Measurements from ENCODE around the gene CCDC117. TPM values are rescaled to one million over a fixed set of nuclear protein-coding genes. Genes with fewer than 3 reads are reported as not detected.
"Not testable (repeated sequence)": the region's sequence is repeated elsewhere in the genome, so short reads cannot be mapped to it uniquely, and the experiment has no call there.

Gene CCDC117
- total and polyA plus RNA-seq, 7 donors = 9.6 to 33.2 (median 23.9) TPM

DNA sequence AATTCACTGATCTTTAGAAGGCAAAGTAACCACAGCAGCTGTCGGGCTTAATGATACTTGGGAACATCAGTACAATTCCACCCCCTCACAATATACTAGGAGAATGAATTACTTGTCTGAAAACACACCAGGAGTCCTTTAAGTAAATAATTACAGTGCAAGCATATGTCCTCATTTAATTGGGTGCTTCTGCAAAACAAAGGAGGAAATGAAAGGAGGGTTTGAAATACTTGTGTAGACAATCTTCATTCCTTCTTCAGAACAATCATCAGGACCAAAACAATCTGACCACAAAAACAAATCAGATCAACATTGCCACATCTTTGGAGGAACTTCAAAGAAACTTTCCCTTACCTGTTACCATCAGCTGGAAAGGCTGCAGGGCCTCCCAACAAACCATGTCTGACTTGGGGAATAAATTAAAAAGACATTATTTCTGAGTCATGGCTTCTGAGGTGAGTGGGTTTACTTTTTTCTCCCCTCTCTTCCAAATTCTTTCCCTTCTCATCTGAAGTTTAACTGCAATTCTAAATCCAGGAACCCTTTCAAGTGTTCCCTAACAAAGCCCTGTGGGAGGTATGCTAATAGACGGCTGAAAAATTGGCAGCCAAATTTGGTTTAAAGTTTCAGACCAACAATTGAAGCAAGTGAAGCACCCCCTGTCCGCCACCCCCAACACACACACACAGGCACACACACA is 12.5 kb upstream of the CCDC117 start:
- intact Hi-C loops (cut with DNase I) = no loop called here
- H3K9me3 ChIP-seq = no peaks in the 10 kb centered on the region

DNA sequence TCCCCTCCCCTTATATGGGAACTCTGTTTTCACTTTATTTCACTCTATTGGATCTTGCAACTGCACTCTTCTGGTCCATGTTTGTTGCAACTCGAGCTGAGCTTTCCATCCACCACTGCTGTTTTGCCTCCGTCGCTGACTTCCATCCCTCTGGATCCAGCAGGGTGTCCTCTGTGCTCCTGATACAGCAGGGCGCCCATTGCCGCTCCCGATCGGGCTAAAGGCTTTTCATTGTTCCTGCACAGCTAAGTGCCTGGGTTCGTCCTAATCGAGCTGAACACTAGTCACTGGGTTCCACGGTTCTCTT is 11.1 kb upstream of the CCDC117 start:
- H3K27me3 ChIP-seq = no peaks in the 10 kb centered on the region
- no peak overlapping the region for H3K27ac ChIP-seq
- no peaks in the 10 kb centered on the region for H3K9me3 ChIP-seq
- no peaks in the 10 kb centered on the region for H3K36me3 ChIP-seq
- WGBS, 2 donors = 95 to 96% methylated on average over 10 of the region's 10 CpGs
- H3K4me1 ChIP-seq = no peaks in the 10 kb centered on the region
- TF ChIP-seq POLR2AphosphoS5 (IDR thresholded peaks at IDR 0.05) (no peak), POLR2A (IDR thresholded peaks at IDR 0.05) (no peak), EP300 (IDR thresholded peaks at IDR 0.05) (no peak)
- TF ChIP-seq, protein P1, sequence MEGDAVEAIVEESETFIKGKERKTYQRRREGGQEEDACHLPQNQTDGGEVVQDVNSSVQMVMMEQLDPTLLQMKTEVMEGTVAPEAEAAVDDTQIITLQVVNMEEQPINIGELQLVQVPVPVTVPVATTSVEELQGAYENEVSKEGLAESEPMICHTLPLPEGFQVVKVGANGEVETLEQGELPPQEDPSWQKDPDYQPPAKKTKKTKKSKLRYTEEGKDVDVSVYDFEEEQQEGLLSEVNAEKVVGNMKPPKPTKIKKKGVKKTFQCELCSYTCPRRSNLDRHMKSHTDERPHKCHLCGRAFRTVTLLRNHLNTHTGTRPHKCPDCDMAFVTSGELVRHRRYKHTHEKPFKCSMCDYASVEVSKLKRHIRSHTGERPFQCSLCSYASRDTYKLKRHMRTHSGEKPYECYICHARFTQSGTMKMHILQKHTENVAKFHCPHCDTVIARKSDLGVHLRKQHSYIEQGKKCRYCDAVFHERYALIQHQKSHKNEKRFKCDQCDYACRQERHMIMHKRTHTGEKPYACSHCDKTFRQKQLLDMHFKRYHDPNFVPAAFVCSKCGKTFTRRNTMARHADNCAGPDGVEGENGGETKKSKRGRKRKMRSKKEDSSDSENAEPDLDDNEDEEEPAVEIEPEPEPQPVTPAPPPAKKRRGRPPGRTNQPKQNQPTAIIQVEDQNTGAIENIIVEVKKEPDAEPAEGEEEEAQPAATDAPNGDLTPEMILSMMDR (IDR thresholded peaks at IDR 0.05) = no peak
- intact Hi-C loops (cut with DNase I) = no loop called here
- no peak for DNase-seq
- H3K4me3 ChIP-seq = no peak overlapping the region

More for the DNA sequence above, 12.5 kb upstream of the CCDC117 start:
- Histone ChIP-seq H3K4me3 (no peak overlapping the region), H3K4me1 (no peaks in the 10 kb centered on the region), H3K36me3 (peaks cover 0 to 2% (median 0%) of the 10 kb centered on the region in 4 donors), H3K27ac (peak overlapping the region in 1 of 4 donors; percentile 5), H3K27me3 (no peaks in the 10 kb centered on the region)
- DNase-seq = no peak
- 59 to 64% methylated on average over 3 of the region's 3 CpGs for WGBS, 2 donors
- TF ChIP-seq, protein P1 (IDR thresholded peaks at IDR 0.05) = no peak
- TF ChIP-seq EP300 (IDR thresholded peaks at IDR 0.05) = no peak
- no peak for TF ChIP-seq POLR2A (IDR thresholded peaks at IDR 0.05)
- TF ChIP-seq POLR2AphosphoS5 (IDR thresholded peaks at IDR 0.05) = no peak

DNA sequence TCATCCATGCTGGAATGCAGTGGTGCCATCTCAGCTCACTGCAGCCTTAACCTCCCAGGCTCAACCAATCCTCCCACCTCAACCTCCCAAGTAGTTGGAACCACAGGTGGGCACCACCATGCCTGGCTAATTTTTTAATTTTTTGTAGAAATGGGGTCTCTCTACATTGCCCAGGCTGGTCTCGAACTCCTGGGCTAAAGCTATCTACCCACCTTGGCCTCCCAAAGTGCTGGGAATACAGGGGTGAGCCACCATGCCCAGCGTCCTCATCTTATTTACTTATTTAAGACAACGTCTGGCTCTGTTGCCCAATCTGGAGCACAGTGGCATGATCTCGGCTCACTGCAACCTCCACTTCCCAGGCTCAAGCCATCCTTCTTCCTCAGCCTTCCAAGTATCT is 10.5 kb upstream of the CCDC117 start:
- H3K9me3 ChIP-seq; intact Hi-C loops (cut with DNase I); DNase-seq; H3K4me1 ChIP-seq; H3K27me3 ChIP-seq; H3K4me3 ChIP-seq; H3K36me3 ChIP-seq; H3K27ac ChIP-seq: not testable (repeated sequence)
- WGBS, 2 donors = 95% methylated on average over 4 of the region's 4 CpGs

DNA sequence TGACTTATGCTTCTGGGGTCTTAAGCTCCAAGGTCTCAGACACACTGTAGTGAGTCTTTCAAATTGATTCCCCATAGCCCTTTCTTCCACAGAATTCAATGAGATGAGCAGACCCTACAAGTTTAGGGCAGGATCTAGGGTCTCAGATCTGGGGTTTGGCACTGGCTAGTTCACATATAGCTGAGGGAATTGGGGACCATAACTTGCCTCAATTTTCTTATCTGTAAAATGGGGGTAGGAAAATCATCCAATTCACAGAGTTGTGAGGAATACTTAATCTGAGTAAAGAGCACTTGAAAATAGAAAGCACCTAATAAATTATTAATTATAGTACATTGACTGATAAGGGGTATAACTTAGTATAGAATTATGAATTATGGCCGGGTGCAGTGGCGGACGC is 5.9 kb upstream of the CCDC117 start:
- intact Hi-C loops (cut with DNase I) = no loop called here
- no peaks in the 10 kb centered on the region for H3K27me3 ChIP-seq
- no peak for DNase-seq
- H3K9me3 ChIP-seq = peaks cover 0 to 4% (median 0%) of the 10 kb centered on the region in 4 donors
- TF ChIP-seq, protein P1 (IDR thresholded peaks at IDR 0.05) = no peak
- TF ChIP-seq EP300 (IDR thresholded peaks at IDR 0.05) (no peak), POLR2A (IDR thresholded peaks at IDR 0.05) (no peak), POLR2AphosphoS5 (IDR thresholded peaks at IDR 0.05) (no peak)
- H3K4me3 ChIP-seq = no peak overlapping the region
- no peak overlapping the region for H3K27ac ChIP-seq
- H3K36me3 ChIP-seq = no peaks in the 10 kb centered on the region
- no peaks in the 10 kb centered on the region for H3K4me1 ChIP-seq
- 96 to 97% methylated on average over 3 of the region's 3 CpGs for WGBS, 2 donors

DNA sequence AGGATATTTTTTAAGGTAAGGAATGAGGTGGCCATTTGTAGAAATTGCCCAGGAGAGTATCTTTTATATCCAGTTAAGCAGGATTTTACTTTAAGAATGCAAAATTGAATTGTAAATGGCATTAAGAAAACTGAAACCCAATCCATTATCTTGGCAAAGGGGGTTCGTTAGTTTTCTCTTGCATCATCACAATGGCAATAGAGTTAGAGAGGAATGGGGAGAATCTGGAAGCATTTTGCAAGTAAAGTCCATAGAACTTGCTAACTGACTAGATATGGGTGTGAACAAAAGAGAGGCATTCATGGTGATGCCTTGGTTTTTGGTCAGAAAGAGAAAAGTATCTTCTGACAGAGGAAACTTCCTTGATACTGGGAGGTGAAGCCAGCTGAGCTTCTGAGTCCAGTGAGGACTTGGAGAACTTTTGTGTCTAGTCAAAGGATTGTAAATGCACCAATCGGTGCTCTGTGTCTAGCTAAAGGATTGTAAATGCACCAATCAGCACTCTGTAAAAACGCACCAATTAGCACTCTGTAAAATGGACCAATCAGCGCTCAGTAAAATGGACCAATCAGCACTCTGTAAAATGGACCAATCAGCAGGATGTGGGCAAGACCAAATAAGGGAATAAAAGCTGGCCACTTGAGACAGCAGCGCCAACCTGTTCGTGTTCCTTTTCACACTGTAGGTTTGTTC is 3.6 kb upstream of the CCDC117 start:
- H3K4me1 ChIP-seq = peaks cover 0 to 3% (median 2%) of the 10 kb centered on the region in 4 donors
- H3K36me3 ChIP-seq = no peaks in the 10 kb centered on the region
- peaks cover 0 to 4% (median 0%) of the 10 kb centered on the region in 4 donors for H3K9me3 ChIP-seq
- no peak overlapping the region for H3K27ac ChIP-seq
- TF ChIP-seq POLR2A (IDR thresholded peaks at IDR 0.05) (no peak), POLR2AphosphoS5 (IDR thresholded peaks at IDR 0.05) (no peak), EP300 (IDR thresholded peaks at IDR 0.05) (no peak)
- TF ChIP-seq, protein P1 (IDR thresholded peaks at IDR 0.05) = no peak
- no peaks in the 10 kb centered on the region for H3K27me3 ChIP-seq
- intact Hi-C loops (cut with DNase I) = no loop called here
- 92 to 94% methylated on average over 6 of the region's 6 CpGs for WGBS, 2 donors
- no peak for DNase-seq
- H3K4me3 ChIP-seq = no peak overlapping the region
